Activated CD4-positive, alpha-beta T cell treated with anti-CD3 and anti-CD28 coated beads, Interleukin-2, amount 50 U/mL, for 4 hours (primary cell): Measurements from ENCODE around the gene SMCO4.

Experiments
- DNase-seq, 2 experiments: peaks; one replicate each; pipeline ENCODE4 v3.0.0-alpha.2; 2020

SMCO4 gene

DNA sequence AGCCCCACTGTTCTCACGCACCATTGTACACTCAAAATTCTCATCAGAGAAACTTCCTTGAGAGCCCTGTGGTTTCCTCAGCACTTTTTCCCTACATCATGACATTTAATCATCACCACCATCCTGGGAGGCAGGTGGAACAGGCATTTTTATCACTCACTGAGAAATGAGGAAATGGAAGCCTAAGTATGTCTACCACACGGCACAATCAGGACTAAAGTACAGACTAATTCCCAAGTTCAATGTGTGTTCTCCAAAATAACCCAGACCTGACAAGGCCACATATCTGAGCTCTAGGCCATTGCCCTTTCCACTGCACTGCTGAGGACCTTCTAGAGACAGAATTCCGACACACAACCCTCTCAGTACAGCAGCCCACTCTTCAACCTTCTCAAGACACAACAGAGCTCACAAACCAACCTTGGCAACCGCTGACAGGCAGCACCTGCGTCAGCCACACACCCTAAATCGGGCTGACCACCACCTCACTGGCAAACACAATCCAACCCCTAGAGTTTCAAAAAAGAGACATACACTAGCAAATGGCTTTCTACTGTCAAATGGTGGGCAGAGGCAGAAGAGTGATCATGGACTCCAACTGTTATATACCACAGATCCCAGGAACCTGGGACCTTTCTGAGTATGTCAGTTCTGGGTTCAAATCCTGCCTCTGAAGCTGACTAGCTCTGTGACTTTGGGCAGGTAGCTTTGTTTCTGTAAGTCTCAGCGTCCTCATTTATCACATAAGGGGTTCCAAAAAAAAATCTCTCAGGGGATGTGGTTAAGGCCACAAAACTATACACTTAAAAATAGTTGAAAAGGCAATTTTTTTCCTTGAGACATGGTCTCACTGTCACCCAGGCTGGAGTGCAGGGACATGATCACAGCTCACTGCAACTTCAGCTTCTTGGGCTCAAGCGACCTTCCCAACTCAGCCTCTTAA, 16.3 kb downstream of the SMCO4 start:
- DNase-seq, result no peak

DNA sequence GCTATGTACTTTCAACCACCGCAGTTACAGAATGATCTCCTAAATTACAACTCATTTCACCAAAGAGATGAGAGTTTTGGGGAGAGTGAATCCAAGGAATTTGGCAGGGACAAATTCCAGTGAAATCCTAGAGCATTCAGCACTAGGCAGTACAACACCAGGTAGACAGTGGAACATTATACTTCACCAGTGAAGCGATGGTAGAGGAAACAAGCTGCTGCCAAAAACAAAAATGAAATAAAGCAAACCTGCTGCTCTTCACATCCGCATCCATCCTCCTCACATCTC, 16.9 kb downstream of the SMCO4 start:
- DNase-seq, result no peak

DNA sequence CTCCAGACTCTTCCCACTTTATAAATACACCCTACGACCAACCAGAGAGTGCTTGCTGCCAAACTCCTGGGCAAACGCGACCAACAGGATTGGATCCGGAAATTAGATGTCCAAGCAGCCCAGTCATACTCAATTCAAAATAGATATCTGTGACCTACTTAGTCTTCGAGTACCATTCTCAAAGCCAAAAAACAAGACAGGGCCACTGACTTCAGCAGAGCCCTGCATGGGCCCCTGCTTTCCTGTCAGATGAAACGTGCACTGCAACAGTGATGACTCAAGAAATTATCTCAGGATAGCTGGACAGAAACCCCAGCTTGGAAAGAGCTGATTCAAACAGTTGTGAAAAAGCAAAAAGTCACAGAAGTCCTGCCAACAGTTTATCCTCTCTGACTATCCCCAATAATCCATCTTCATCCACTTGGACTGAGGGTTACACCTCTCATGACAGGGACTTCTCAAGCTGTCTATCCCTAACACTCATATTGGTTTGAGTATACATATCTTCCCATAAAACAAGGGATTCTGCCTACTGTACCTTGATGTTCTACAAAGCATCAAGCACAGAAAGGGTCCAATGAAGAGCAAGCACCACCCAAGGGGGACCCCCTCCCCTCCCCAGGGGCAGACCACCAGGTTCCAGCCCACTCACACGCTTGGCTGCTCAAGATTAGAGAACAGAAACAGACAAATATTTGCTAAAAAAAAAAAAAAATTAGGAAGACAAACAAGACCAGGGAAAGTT, 17.4 kb downstream of the SMCO4 start:
- no peak for DNase-seq

DNA sequence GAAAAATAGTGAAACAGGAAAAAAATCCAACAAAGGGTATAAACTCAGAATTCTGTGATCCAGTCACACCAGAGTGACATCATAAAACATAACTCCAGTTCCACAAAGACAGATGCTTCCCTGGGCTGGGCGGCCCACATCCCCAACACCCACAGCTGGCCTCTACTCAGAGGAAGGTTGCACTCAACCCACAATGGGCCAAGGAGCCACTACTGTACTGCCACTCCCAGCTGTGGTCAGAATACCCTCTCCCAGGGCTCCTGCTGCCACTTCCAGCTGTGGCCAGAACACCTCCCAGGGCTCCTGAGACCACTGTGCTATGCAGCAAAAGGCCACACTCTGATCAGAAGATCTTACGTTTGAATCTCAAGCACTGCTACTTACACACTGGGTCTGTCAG, 18.3 kb downstream of the SMCO4 start:
- DNase-seq, result no peak

DNA sequence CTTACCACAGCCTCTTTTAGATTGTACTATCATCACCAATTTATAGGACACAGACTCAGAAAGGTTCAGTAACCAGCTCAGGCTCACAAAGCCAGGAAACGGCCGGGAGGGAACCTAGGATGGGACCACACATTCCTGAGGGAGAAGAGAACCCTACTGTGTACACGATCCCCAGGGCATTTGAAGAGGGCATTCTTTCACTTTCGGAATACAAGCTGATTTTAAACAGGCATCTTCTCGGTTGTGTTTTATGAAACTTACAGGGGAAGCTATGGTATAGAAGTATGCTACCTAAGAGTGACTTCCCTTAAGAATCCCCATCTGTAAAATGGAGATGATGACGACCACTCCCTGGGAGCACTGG, 19.0 kb downstream of the SMCO4 start:
- DNase-seq, result no peak

DNA sequence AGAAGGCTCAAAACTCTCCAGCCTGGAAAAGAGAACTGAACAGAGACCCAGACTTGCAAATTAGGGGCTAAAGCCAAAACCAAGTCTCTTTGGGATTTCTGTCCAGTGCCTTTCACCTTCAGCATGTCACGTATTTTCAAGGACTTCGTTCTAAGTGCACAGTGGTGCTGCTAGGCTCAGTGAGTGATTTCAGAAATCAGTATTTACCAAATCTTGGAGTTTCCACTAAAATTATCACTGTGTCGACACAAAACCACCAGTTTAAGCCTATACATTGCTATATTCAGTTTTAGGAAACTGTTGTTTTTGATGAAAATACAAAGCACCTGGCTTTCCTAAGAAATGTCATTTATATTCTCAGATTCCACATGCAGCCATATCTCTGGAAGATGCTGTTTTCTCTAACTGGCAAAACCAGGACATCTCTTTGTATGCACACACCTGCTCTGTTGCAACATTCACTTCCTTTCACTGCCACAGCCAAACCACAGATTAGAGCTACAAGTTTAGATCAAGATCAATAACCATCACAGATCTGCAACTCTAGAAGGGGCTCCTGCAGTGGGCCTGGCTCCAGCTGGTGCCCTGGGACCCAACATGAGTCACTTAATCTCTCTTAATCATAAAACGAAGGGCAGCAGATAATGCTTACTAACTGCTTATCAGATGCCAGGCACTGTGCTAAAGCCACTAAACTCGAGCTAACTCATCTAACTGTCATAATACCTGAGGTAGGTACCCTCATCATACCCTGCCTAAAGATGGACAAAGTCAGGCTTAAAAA, 22.3 kb downstream of the SMCO4 start:
- DNase-seq, result no peak

DNA sequence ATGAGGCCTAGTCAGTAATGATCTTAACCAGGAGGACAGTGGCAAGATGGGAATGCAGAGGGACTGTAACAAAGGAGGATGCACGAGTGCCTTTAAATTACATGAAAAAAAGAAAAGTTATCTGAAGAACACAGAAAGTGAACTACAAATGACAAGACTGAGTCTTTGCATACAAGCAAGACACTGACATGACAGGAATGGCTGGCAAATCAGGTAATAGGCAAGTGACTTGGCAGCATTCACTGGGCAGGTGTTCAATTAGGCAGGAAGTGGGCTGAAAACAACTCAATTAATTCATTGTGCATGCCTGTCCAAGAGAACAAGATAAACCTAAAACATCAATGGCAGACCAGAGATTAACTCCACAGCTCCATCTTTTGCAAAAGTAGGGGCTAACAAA, 24.0 kb downstream of the SMCO4 start:
- no peak for DNase-seq

DNA sequence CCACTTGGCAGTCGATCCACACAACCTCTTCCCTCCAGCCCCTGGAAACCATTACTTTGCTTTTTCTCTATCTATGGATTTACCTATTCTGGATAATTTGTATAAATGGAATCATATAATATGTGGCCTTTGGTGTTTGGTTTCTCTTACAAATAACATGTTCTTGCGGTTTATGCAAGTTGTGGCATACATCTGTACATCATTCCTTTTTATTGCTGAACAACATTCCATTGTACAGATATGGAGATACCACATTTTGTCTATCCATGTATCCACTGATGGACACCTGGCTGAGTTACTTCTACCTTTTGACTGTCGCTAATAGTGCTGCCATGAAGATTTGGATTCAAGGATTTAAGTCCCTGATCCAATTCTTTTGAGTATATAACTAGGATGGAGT, 25.1 kb downstream of the SMCO4 start:
- DNase-seq, result no peak

DNA sequence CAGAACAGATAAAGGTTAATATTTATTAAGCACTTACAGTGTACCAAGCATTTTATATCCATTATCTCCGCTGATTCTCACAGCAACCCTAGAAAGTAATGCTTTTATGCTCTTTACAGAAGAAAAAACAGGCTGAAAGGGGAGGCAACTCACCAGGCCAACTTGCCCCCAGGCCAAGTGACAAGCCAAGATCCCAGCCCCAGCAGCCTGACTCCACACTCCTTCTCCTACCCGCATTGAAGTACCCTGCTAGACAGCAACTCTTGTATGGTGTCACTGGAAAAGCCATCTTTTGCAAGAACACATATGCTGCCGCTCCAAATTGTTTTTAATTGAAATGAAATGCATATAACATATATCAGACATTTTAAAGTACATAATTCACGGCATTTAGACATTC, 25.6 kb downstream of the SMCO4 start:
- no peak for DNase-seq

DNA sequence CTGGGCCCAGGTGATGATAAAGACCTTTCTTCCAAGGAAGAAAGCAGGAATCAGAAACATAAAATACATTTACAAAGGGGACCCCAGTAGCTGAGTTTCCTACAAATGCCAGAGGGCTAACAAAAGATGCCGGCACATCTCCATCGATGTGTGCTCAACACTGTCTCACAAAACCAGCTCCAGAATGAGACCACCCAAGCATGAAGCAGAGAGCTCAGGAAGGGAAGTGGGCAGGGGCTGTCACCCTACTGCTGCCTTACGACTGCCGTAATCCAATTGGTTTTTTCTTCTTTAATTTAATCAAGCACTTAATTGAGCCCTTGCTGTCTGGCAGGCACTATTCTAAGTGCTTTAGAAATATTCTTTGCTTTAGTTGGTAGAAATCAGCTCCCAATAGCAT, 26.1 kb downstream of the SMCO4 start:
- DNase-seq, result no peak

DNA sequence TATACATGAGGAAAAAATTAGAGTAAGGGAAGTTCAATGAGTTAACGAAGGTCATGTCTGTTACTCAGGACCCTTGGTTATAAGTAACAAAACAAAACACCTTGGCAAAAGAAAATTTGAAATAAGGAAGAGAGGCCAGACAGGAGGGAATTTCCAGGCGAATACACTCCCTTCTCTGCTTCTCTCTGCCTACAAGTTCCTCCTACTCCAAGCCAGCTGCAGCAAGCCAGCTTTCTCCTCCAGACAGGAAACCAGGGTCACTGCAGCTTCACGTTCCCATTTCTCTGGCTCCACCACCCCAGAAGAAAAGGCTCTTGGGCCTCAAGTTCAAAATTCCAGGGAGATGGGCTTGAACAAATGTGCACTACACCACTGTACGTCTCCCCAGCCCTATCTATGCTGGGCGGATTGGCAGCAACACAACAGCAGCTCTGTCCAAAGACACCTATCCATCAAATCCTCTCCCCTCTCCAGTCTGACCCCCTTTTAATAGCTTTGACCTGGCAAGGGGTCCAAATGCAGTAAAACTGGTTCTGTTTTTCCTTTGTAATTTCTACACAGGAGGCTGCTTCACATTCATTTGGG, 27.7 kb downstream of the SMCO4 start:
- DNase-seq, result no peak

DNA sequence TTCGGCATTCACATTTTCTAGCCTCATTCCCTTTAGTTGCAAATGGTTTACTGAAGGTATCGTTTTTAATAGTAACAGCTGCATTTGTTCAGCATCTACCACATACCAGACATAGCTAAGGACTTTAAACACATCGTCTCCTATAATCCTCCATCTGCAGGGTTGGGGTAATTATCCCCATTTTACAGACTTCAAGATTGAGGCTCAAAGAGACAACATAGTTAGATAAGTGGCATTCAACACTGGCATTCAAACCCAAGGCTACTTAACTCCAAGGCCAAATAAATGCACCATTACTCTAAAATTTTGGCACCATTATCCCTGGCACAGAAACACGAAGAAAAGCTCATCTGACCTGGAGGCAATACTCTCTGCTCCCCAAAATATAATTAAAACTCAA, 28.5 kb downstream of the SMCO4 start:
- no peak for DNase-seq

DNA sequence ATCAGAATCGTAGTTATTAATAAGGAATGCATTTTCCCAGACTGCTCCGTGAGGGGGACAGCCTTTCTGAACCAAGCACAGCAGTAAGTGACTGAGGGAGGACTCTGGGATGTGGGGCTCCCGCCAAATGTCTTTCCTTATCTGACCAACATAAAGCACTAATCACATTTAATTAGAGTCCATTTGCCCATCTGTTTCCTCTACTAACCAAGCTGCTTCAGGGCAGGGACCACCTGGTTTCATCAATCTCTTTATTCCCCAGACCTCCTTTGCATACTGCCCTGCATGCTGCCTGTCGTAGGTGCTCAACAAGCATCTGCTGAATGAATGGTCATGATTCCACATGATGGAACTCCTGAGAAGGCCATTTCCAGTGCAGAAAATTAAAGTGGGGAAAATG, 29.4 kb downstream of the SMCO4 start:
- no peak for DNase-seq

DNA sequence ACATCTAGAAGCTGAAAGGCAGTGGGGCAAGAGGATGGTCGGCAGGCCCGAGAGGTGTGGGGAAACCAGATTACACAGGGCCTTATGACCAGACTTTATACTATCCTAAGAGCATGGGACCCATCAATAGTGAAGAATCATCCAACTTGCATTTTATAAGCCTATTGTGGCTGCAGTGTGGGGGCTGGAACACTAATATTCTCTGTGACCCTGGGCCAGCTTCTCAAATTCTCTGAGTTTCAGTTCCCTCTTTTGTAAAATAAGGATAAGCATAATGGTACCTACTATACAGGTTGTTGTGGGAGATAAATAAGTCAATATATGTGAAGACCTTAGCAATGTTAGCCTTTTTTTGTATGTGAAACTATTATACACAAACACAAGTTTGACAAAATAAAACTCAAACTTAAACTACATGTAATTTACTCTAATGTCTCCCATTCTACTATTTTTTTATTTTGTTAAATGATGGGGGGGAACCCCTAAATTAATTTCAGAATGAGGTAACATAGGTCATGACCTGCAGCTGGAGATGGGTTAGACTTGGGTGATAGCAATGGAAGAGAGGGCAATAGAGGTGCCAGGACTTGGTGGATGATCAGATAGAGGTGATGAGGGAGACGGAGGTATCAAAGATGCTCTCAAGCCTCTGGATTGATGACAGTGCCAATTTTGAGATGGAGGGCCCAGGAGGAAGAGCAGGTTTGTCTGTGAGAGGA, 30.1 kb downstream of the SMCO4 start:
- no peak for DNase-seq

DNA sequence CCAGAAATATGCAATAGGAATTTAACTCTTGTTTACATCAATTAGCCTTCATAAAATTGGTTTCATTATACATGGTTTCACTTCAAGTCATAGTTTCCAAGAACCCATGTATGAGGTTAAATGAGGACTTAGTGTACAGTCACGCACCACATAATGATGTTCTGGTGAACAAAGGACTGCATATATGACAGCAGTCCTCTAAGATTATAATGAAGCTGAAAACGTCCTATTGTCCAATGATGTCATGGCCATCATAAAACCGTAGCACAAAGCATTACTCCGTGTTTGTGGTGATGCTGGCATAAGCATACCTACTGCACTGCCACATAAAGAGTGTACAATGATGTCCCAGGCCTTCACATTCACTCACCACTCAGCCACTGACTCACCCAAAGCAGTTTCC, 31.1 kb downstream of the SMCO4 start:
- DNase-seq, result no peak

DNA sequence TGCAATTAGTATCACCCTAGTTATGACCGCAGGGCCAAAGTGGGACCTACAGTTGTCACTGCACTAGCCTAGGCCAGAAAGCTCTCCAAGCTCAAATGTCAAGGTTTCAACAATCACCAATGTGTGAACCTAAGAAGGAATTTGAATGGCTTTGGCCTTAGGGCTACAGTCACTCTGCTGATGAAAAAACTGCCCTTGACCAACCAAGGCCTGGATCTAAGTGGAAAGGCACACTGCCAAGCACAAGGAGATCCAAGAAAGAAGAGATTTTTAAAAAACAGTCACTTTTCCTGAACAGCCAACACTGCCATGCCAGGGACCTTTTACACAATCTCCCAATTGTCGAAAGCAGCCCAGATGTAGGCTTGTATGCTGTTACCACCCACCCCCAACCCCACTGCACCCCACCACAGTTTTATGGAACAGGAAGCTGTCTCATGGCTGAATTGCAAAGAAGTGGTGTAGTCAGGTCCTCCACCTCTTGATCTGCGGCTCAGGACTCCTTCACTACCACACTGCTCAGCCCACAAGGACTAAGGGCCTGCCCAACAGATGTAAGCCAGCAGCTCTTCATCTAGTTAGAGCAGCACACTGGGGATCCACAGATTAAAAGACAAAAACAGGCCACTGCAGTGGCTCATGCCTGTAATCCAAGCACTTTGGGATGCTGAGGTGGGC, 32.9 kb downstream of the SMCO4 start:
- DNase-seq, result no peak

DNA sequence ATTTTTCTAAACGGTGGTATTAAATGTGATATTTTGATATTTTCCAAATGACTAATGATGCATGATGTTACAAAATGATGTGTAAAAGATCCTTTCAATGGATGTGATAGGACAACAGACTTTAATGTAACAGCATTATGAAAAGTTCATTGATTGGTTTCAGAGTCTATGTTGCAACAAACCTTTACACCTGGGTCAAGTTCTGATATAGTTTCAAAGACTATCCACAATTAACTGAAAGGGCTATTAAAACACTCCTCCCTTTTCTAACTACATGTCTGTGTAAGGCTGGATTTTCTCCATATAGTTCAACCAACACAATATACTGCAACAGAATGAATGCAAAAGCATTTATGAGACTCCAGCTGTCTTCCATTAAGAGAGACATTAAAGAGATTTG, 35.7 kb downstream of the SMCO4 start:
- no peak for DNase-seq

DNA sequence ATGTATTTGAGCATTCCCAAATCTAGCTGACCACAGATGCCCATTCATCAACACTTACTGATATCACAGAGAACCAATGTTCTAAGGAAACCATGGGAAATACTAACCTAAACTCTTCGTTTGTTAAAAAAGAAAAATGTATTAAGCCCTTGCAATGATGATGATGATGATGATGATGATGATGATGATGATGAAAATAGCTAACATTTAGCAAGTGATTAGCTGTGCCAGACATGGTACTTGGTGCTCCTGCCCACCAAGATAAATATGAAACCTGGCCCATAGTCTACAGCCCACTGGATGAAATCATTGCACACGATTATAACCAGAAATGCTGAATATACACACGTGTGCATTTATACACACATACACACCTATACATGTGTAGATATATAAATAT, 37.5 kb downstream of the SMCO4 start:
- DNase-seq, result no peak

DNA sequence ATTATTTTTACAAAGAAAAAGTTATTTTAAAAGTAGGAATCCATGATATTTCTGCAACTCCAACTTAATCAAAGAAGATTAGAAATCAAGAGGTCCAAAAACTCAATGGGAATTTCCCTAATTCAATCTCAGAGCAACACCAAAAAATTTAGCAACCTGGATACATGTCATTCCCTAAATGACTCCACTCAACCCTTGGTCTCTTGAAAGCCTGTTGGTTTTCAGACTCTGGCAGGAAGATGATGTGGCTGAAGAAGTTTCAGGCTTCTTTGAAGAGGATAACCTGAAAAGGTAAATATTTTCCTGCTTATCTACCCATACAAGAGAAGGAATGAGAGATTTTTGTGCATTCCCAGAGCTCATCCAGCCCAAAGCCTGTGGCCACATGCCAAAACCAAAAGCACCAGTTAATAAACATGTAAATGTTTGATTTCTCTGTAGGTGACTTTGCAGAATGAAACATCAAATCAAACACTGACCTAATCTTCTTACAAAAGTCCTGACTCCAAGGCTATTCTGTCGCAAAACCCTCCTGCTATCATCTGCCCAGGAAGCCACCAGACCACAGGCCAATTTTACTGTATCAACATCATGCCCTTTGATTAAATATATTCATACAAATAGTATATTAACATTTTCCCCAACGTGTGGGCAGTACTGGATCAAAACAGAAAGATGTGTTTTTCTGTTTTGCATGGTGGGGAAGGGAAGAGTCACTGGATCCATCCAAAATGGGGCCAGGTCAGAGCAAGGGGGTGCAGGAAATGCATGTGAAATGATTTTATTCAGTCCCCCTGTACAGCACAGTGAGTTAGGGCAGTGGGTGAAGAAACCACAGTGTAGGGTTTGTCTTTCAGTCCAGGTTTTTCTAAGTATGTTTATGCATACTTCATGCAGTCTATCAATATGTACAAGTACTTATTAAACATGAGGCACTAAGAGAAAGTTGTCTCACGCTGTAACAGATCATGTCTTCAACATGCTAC, 38.8 kb downstream of the SMCO4 start:
- no peak for DNase-seq

DNA sequence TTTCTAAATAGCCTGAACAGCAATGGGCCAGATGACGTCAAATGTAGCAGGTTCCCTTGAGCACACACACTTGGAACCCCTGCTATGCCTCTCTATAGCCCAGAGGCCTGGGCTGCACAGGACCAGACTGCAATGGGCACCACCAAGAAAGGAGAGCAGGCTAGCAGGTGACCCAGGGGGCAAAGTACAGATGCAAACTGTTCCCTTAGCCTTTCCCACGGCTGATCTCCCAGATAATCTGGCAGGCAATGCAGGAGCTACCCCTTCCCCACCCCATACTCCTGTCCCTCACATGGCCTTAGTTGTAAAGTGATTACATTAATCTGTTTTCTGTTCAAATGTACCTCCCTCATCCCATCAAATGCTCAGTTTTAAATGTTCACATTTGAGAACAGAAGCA, 41.3 kb downstream of the SMCO4 start:
- DNase-seq, result no peak

DNA sequence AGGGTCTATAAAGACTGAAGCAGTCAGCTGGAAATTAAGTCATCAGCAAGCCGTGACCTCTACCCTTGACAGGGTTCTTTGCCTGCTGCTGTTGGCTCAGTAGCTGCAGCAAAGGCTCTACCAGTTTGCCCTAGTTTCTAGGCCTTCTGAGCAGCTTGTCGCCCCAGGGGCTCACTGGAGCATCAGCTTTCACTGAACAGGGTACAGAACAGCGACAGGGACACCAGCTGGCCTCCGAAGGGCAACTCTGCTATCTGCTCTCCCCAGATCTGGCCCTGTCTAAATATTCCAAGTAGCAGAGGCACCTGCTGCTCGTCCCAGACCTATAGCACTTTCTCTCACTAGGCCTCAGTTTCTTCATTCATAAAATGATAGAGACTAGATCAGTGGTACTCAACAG, 42.4 kb downstream of the SMCO4 start:
- no peak for DNase-seq
